ENCODE measurements around the gene HIPK2. TPM values are rescaled to one million over a fixed set of nuclear protein-coding genes. Genes with fewer than 3 reads are reported as not detected.

The HIPK2 gene
- total and polyA plus RNA-seq, 2 experiments from 2014 or later = 23.2 to 47.0 TPM

- peaks cover 10% of the 10 kb centered on the region for H3K4me1 ChIP-seq (ENCODE audit: low read depth)
- DNase-seq (ENCODE audit: low read depth in 1 of 2, low spot score in 1 of 2) = no peak
- peaks cover 7% of the 10 kb centered on the region for H3K36me3 ChIP-seq
- H3K9me3 ChIP-seq (ENCODE audit: low read depth) = no peaks in the 10 kb centered on the region
- no peak overlapping the region for H3K27ac ChIP-seq
- no peak overlapping the region for H3K4me3 ChIP-seq
- no peak for TF ChIP-seq CTCF (IDR thresholded peaks at IDR 0.05; ENCODE audit: low read depth, low read length)
- H3K27me3 ChIP-seq = no peaks in the 10 kb centered on the region
Observed at GRCh38 chr7:139568813-139569490, 208.8 kb downstream of the HIPK2 start.

DNA sequence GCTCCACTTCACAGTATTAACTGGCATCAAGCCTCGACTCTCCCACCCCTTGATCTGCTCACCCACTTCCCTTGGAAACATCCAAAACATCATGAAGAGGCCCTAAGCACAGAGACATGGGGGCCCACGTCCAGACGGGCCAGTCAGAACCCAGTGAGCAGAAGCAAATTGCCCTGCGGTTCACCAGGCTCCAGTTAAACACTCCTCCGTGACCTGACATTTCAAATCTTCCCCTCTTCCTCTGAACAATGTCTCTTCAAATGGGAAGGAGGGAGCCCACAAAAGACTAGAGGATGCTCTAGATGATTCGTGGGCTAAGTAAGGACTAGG, 209.5 kb downstream of the HIPK2 start:
- no peak overlapping the region for H3K27ac ChIP-seq
- H3K36me3 ChIP-seq = peaks cover 7% of the 10 kb centered on the region
- peaks cover 10% of the 10 kb centered on the region for H3K4me1 ChIP-seq (ENCODE audit: low read depth)
- H3K9me3 ChIP-seq (ENCODE audit: low read depth) = no peaks in the 10 kb centered on the region
- H3K4me3 ChIP-seq = no peak overlapping the region
- no peaks in the 10 kb centered on the region for H3K27me3 ChIP-seq
- DNase-seq (ENCODE audit: low read depth in 1 of 2, low spot score in 1 of 2) = no peak
- TF ChIP-seq CTCF (IDR thresholded peaks at IDR 0.05; ENCODE audit: low read depth, low read length) = no peak

GRCh38 chr7:139567647-139568345, 210.0 kb downstream of the HIPK2 start:
- H3K27ac ChIP-seq = no peak overlapping the region
- DNase-seq (ENCODE audit: low read depth in 1 of 2, low spot score in 1 of 2) = no peak

DNA sequence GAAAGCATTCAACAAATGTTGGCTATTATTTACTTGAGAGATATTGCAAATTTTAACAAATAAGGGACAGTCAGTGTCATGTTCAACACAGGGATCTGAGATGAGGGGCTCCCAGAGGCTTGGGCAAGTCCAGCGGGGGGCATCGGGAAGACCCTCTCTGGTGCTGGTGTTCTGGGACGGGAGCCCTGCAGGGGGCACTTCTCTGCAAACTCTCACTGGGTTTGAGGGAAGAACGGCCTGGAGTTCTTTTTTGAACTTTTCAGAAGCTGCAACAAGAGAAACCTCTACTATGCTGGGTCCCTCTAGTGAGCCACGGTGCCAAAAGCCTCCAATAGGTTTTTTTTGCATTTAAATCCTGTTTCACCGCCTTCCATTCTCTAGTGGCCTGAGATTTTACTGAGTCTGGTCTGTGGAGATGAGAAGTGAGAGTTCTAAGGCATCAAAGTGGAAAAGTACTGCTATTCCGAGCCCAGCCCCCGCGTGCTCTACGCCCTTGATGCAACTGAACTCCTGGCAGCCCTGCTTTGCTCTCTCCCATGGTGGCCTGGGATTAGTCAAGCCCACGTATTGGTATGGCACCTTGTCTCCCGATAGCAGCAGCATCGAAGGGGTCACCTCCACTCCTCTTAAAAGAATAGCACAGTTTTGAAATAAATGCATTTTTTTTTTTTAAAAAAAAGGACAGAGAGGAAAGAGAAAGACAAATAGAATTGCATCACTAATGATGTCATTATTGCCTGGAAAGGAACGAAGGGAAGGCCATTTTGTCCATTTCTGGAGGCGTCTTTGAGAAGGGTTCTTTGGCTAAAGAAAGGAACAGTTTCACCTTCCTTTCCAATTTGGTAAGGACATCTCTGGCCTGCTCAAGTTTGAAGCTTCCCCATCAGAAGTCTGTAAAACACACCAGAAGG, 210.8 kb downstream of the HIPK2 start:
- H3K27ac ChIP-seq = peak overlapping the region; percentile 25
- peaks cover 3% of the 10 kb centered on the region for H3K36me3 ChIP-seq
- no peaks in the 10 kb centered on the region for H3K9me3 ChIP-seq (ENCODE audit: low read depth)
- peaks cover 10% of the 10 kb centered on the region for H3K4me1 ChIP-seq (ENCODE audit: low read depth)
- H3K4me3 ChIP-seq = no peak overlapping the region
- no peak for TF ChIP-seq CTCF (IDR thresholded peaks at IDR 0.05; ENCODE audit: low read depth, low read length)
- peak in 1 of 2 donors; percentile 30 for DNase-seq (ENCODE audit: low read depth in 1 of 2, low spot score in 1 of 2)
- H3K27me3 ChIP-seq = no peaks in the 10 kb centered on the region

More at GRCh38 chr7:139567647-139568345, 210.0 kb downstream of the HIPK2 start:
- peaks cover 3% of the 10 kb centered on the region for H3K36me3 ChIP-seq
- peaks cover 10% of the 10 kb centered on the region for H3K4me1 ChIP-seq (ENCODE audit: low read depth)
- no peak for TF ChIP-seq CTCF (IDR thresholded peaks at IDR 0.05; ENCODE audit: low read depth, low read length)
- no peak overlapping the region for H3K4me3 ChIP-seq
- no peaks in the 10 kb centered on the region for H3K27me3 ChIP-seq
- no peaks in the 10 kb centered on the region for H3K9me3 ChIP-seq (ENCODE audit: low read depth)

- H3K9me3 ChIP-seq (ENCODE audit: low read depth) = no peaks in the 10 kb centered on the region
- H3K4me1 ChIP-seq (ENCODE audit: low read depth) = peaks cover 10% of the 10 kb centered on the region
- TF ChIP-seq CTCF (IDR thresholded peaks at IDR 0.05; ENCODE audit: low read depth, low read length) = no peak
- H3K36me3 ChIP-seq = no peaks in the 10 kb centered on the region
- H3K27ac ChIP-seq = no peak overlapping the region
- no peak for DNase-seq (ENCODE audit: low read depth in 1 of 2, low spot score in 1 of 2)
- H3K27me3 ChIP-seq = no peaks in the 10 kb centered on the region
- H3K4me3 ChIP-seq = no peak overlapping the region
Observed at GRCh38 chr7:139566075-139566474, 211.7 kb downstream of the HIPK2 start.
